GM21717 (cell line): ENCODE measurements around the gene COG7.
"Not testable (repeated sequence)": the region's sequence is repeated elsewhere in the genome, so short reads cannot be mapped to it uniquely, and the experiment has no call there.

ENCODE experiments used
- ATAC-seq: cut with Tn5 transposase; IDR thresholded peaks from one replicate; pipeline ENCODE4 v1.9.1; 2021; ENCODE audit warnings: mild to moderate bottlenecking, moderate library complexity; ENCODE audit not compliant: unreplicated experiment

The COG7 gene

GRCh38 chr16:23452572-23453337 is at the start of gene COG7:
Gene COG7, minus strand, starts transcription at chr16:23453189. Its CDS starts 195 bp downstream, at chr16:23452994.
- peak; percentile 82 for ATAC-seq

GRCh38 chr16:23502466-23502865 is 49.5 kb upstream of the COG7 start:
- ATAC-seq, result no peak

GRCh38 chr16:23501291-23501690 is 48.3 kb upstream of the COG7 start:
- ATAC-seq, result no peak

GRCh38 chr16:23500862-23501225 is 47.9 kb upstream of the COG7 start:
- ATAC-seq, result no peak

GRCh38 chr16:23500212-23500861 is 47.3 kb upstream of the COG7 start:
- no peak for ATAC-seq

GRCh38 chr16:23499801-23500200 is 46.8 kb upstream of the COG7 start:
- ATAC-seq, result no peak

- no peak for ATAC-seq
These were observed 45.9 kb upstream of the COG7 start for GRCh38 chr16:23498863-23499262.

GRCh38 chr16:23497543-23497868 is 44.5 kb upstream of the COG7 start:
- ATAC-seq, result no peak

- ATAC-seq, result no peak
These were observed 44.0 kb upstream of the COG7 start for GRCh38 chr16:23496821-23497542.

- ATAC-seq, result no peak
These were observed 42.7 kb upstream of the COG7 start for GRCh38 chr16:23495671-23496070.

- ATAC-seq, result no peak
These were observed 41.2 kb upstream of the COG7 start for GRCh38 chr16:23494188-23494587.

- ATAC-seq, result no peak
These were observed 38.8 kb upstream of the COG7 start for GRCh38 chr16:23491490-23492391.

- ATAC-seq, result no peak
These were observed 33.5 kb upstream of the COG7 start for GRCh38 chr16:23486480-23486879.

- ATAC-seq, result no peak
These were observed 32.9 kb upstream of the COG7 start for GRCh38 chr16:23485841-23486240.

GRCh38 chr16:23485257-23485614 is 32.2 kb upstream of the COG7 start:
- ATAC-seq, result no peak

GRCh38 chr16:23484510-23485256 is 31.7 kb upstream of the COG7 start:
- no peak for ATAC-seq

GRCh38 chr16:23483492-23483891 is 30.5 kb upstream of the COG7 start:
- not testable (repeated sequence) for ATAC-seq

GRCh38 chr16:23482778-23483177 is 29.8 kb upstream of the COG7 start:
- ATAC-seq, result no peak

- ATAC-seq, result no peak
These were observed 27.3 kb upstream of the COG7 start for GRCh38 chr16:23480257-23480656.

GRCh38 chr16:23479138-23479537 is 26.1 kb upstream of the COG7 start:
- ATAC-seq, result no peak
